DND-41 (cell line): ENCODE data around the gene NPAS2.

ENCODE experiments used
- ATAC-seq: fragments of 200-7000 bp; cut with Tn5 transposase; 3 replicates; pipeline ENCODE4 v1.9.1; 2021; ENCODE audit warnings: low read depth; ENCODE audit not compliant: insufficient read depth
- DNase-seq: peaks from one replicate; pipeline ENCODE4 v3.0.0-alpha.2; 2020
- H2AFZ ChIP-seq: 2 replicates; pipeline ENCODE4 v1.6.0; 2012; ENCODE audit warnings: low read depth, low read length
- H3K27ac ChIP-seq: 2 replicates; pipeline ENCODE4 v1.5.1; 2012; ENCODE audit warnings: low read length, inconsistent platforms
- H3K27me3 ChIP-seq: fragments of 200-600 bp; sonication (generic); 2 replicates; pipeline ENCODE4 v1.6.0; 2012; ENCODE audit warnings: low read length, mild to moderate bottlenecking, inconsistent platforms; ENCODE audit not compliant: insufficient read depth, poor library complexity
- H3K36me3 ChIP-seq: 2 replicates; pipeline ENCODE4 v1.5.1; 2012; ENCODE audit warnings: low read length, inconsistent platforms; ENCODE audit not compliant: insufficient read depth
- H3K4me1 ChIP-seq: 2 replicates; pipeline ENCODE4 v1.5.1; 2012; ENCODE audit warnings: mild to moderate bottlenecking, low read length; ENCODE audit not compliant: insufficient read depth
- H3K4me2 ChIP-seq: 2 replicates; pipeline ENCODE4 v1.6.0; 2012; ENCODE audit warnings: mild to moderate bottlenecking, moderate library complexity, low read length, inconsistent platforms; ENCODE audit not compliant: insufficient read depth
- H3K4me3 ChIP-seq, 2 experiments: fragments of 200-600 bp in 1 of 2; shearing (Covaris generic) in 1 of 2; 2 replicates each; pipeline ENCODE4 v1.5.1; 2012 to 2016; ENCODE audit warnings: inconsistent platforms in 2 of 2, low read length in 2 of 2, mild to moderate bottlenecking in 2 of 2, low read depth in 1 of 2, moderate library complexity in 1 of 2
- H3K79me2 ChIP-seq: 2 replicates; pipeline ENCODE4 v1.6.0; 2012; ENCODE audit warnings: low read length, inconsistent platforms; ENCODE audit not compliant: insufficient read depth
- H3K9ac ChIP-seq: 2 replicates; pipeline ENCODE4 v1.6.0; 2012; ENCODE audit warnings: low read depth, mild to moderate bottlenecking, inconsistent platforms, low read length, moderate library complexity
- H3K9me3 ChIP-seq: 2 replicates; pipeline ENCODE4 v1.5.1; 2012; ENCODE audit warnings: low read length, moderate library complexity, mild to moderate bottlenecking, inconsistent platforms; ENCODE audit not compliant: insufficient read depth, severe bottlenecking
- H4K20me1 ChIP-seq: 2 replicates; pipeline ENCODE4 v1.6.0; 2012; ENCODE audit warnings: low read length; ENCODE audit not compliant: insufficient read depth
- CTCF ChIP-seq: IDR thresholded peaks from 2 replicates; pipeline ENCODE4 v1.5.1; 2012; ENCODE audit warnings: borderline replicate concordance, low read length, moderate library complexity, mild to moderate bottlenecking; ENCODE audit not compliant: poor library complexity, severe bottlenecking; ENCODE audit errors: extremely low read depth
- EZH2 ChIP-seq: IDR thresholded peaks from 3 replicates; pipeline ENCODE4 v1.6.1; 2012; ENCODE audit warnings: borderline replicate concordance, low read depth, mild to moderate bottlenecking, moderate library complexity, low read length, inconsistent platforms; ENCODE audit not compliant: severe bottlenecking

NPAS2 gene

GRCh38 chr2:100962366-100963025 is 142.6 kb downstream of the NPAS2 start:
- Histone ChIP-seq H3K36me3 (no peaks in the 10 kb centered on the region), H4K20me1 (no peaks in the 10 kb centered on the region), H3K9ac (no peak overlapping the region), H3K4me3 (no peak overlapping the region), H2AFZ (no peak overlapping the region), H3K79me2 (no peaks in the 10 kb centered on the region), H3K4me1 (no peaks in the 10 kb centered on the region), H3K27ac (no peak overlapping the region), H3K4me2 (no peak overlapping the region), H3K27me3 (no peaks in the 10 kb centered on the region), H3K9me3 (no peaks in the 10 kb centered on the region)
- no peak for TF ChIP-seq EZH2
- TF ChIP-seq CTCF = no peak
- ATAC-seq = no peak
- DNase-seq = no peak

- Histone ChIP-seq H3K9me3 (no peaks in the 10 kb centered on the region), H3K27ac (no peak overlapping the region), H3K9ac (no peak overlapping the region), H3K4me3 (no peak overlapping the region), H3K27me3 (no peaks in the 10 kb centered on the region), H3K4me1 (no peaks in the 10 kb centered on the region), H3K36me3 (no peaks in the 10 kb centered on the region), H4K20me1 (no peaks in the 10 kb centered on the region), H3K79me2 (no peaks in the 10 kb centered on the region), H3K4me2 (no peak overlapping the region), H2AFZ (no peak overlapping the region)
- TF ChIP-seq EZH2 (no peak), CTCF (no peak)
- no peak for ATAC-seq
- DNase-seq = no peak
Observed at GRCh38 chr2:100963026-100963375, 143.1 kb downstream of the NPAS2 start.

- H3K27ac ChIP-seq = no peak overlapping the region
- H3K27me3 ChIP-seq = no peaks in the 10 kb centered on the region
- no peaks in the 10 kb centered on the region for H4K20me1 ChIP-seq
- ATAC-seq (no peak), DNase-seq (no peak)
- H3K79me2 ChIP-seq = no peaks in the 10 kb centered on the region
- H3K4me2 ChIP-seq = no peak overlapping the region
- no peak overlapping the region for H2AFZ ChIP-seq
- H3K4me1 ChIP-seq = no peaks in the 10 kb centered on the region
- H3K9me3 ChIP-seq = no peaks in the 10 kb centered on the region
- no peaks in the 10 kb centered on the region for H3K36me3 ChIP-seq
- no peak overlapping the region for H3K4me3 ChIP-seq
- TF ChIP-seq EZH2 (no peak), CTCF (no peak)
- H3K9ac ChIP-seq = no peak overlapping the region
Observed at GRCh38 chr2:100964222-100964621, 144.3 kb downstream of the NPAS2 start.

- Histone ChIP-seq H3K27me3 (no peaks in the 10 kb centered on the region), H4K20me1 (no peaks in the 10 kb centered on the region), H3K4me1 (no peaks in the 10 kb centered on the region), H2AFZ (no peak overlapping the region), H3K27ac (no peak overlapping the region), H3K79me2 (no peaks in the 10 kb centered on the region), H3K9ac (no peak overlapping the region), H3K36me3 (no peaks in the 10 kb centered on the region), H3K4me2 (no peak overlapping the region), H3K9me3 (no peaks in the 10 kb centered on the region), H3K4me3 (no peak overlapping the region)
- ATAC-seq (no peak), DNase-seq (no peak)
- TF ChIP-seq CTCF (no peak), EZH2 (no peak)
Observed at GRCh38 chr2:100964681-100965169, 144.8 kb downstream of the NPAS2 start.
